Measurements from ENCODE around the gene FBXO22.
"Not testable (repeated sequence)": the region's sequence is repeated elsewhere in the genome, so short reads cannot be mapped to it uniquely, and the experiment has no call there.

Gene FBXO22

GRCh38 chr15:75903331-75904239, at the start of gene FBXO22:
Gene FBXO22, plus strand, starts transcription at chr15:75903878. Its CDS starts 86 bp downstream, at chr15:75903964.
- TF ChIP-seq CTCF (IDR thresholded peaks at IDR 0.05; ENCODE audit: low read depth, low read length) = no peak
- DNase-seq (ENCODE audit: extremely low read depth, low read depth) = peak; percentile 69

GRCh38 chr15:75857886-75858285, 45.8 kb upstream of the FBXO22 start:
- no peak for DNase-seq (ENCODE audit: extremely low read depth, low read depth)
- no peak for TF ChIP-seq CTCF (IDR thresholded peaks at IDR 0.05; ENCODE audit: low read depth, low read length)

- no peak for DNase-seq (ENCODE audit: extremely low read depth, low read depth)
- TF ChIP-seq CTCF (IDR thresholded peaks at IDR 0.05; ENCODE audit: low read depth, low read length) = no peak
Measured at GRCh38 chr15:75861750-75862402, 41.8 kb upstream of the FBXO22 start.

GRCh38 chr15:75862796-75863195, 40.9 kb upstream of the FBXO22 start:
- DNase-seq (ENCODE audit: extremely low read depth, low read depth) = no peak
- no peak for TF ChIP-seq CTCF (IDR thresholded peaks at IDR 0.05; ENCODE audit: low read depth, low read length)

- TF ChIP-seq CTCF (IDR thresholded peaks at IDR 0.05; ENCODE audit: low read depth, low read length) = no peak
Measured at GRCh38 chr15:75864213-75865059, 39.2 kb upstream of the FBXO22 start.

GRCh38 chr15:75866045-75866444, 37.6 kb upstream of the FBXO22 start:
- not testable (repeated sequence) for DNase-seq (ENCODE audit: extremely low read depth, low read depth)

More at GRCh38 chr15:75864213-75865059, 39.2 kb upstream of the FBXO22 start:
- no peak for DNase-seq (ENCODE audit: extremely low read depth, low read depth)

GRCh38 chr15:75866916-75867315, 36.8 kb upstream of the FBXO22 start:
- no peak for DNase-seq (ENCODE audit: extremely low read depth, low read depth)
- TF ChIP-seq CTCF (IDR thresholded peaks at IDR 0.05; ENCODE audit: low read depth, low read length) = no peak

Measured in AG09319 (cell line).